ENCODE results near the gene DUSP8. TPM values are rescaled to one million over a fixed set of nuclear protein-coding genes. Genes with fewer than 3 reads are reported as not detected.
A peak's percentile ranks its signal among the peaks of the same experiment; 100 is the strongest.

DUSP8 gene
- total RNA-seq, 1 donor from 2014 or later: 1.8 TPM

- DNase-seq: peak; percentile 49
Measured at GRCh38 chr11:1532014-1532586, 40.0 kb downstream of the DUSP8 start.

- no peak for DNase-seq
Measured at GRCh38 chr11:1531449-1532013, 40.5 kb downstream of the DUSP8 start.

GRCh38 chr11:1530686-1531448 lies 41.2 kb downstream of the DUSP8 start:
- no peak for DNase-seq

- no peak for DNase-seq
Measured at GRCh38 chr11:1529774-1530173, 42.3 kb downstream of the DUSP8 start.

- DNase-seq: no peak
Measured at GRCh38 chr11:1529286-1529685, 42.8 kb downstream of the DUSP8 start.

- DNase-seq: no peak
Measured at GRCh38 chr11:1528710-1529109, 43.4 kb downstream of the DUSP8 start.

GRCh38 chr11:1526785-1527184 lies 45.3 kb downstream of the DUSP8 start:
- DNase-seq: no peak

GRCh38 chr11:1523779-1524178 lies 48.3 kb downstream of the DUSP8 start:
- DNase-seq: no peak

GRCh38 chr11:1523077-1523476 lies 49.0 kb downstream of the DUSP8 start:
- DNase-seq: no peak

GRCh38 chr11:1522081-1522424 lies 50.0 kb downstream of the DUSP8 start:
- no peak for DNase-seq

- DNase-seq: no peak
Measured at GRCh38 chr11:1521382-1522080, 50.5 kb downstream of the DUSP8 start.

GRCh38 chr11:1520663-1521267 lies 51.3 kb downstream of the DUSP8 start:
- no peak for DNase-seq

- DNase-seq: no peak
Measured at GRCh38 chr11:1520209-1520662, 51.8 kb downstream of the DUSP8 start.

GRCh38 chr11:1519028-1520010 lies 52.8 kb downstream of the DUSP8 start:
- no peak for DNase-seq

GRCh38 chr11:1518301-1518700 lies 53.8 kb downstream of the DUSP8 start:
- DNase-seq: no peak

- no peak for DNase-seq
Measured at GRCh38 chr11:1517117-1518005, 54.7 kb downstream of the DUSP8 start.

- DNase-seq: no peak
Measured at GRCh38 chr11:1516273-1517067, 55.6 kb downstream of the DUSP8 start.

- peak; percentile 28 for DNase-seq
Measured at GRCh38 chr11:1515082-1516060, 56.7 kb downstream of the DUSP8 start.

Data from skin of body (tissue), 2 donors.